Stimulated activated naive B cell treated with anti-CD40 and anti-IgM and Interleukin-4, amounts not matched to agents 10 μg/mL and 1 μg/mL and 100 μg/mL, for 72 hours (primary cell): ENCODE results near the gene INSC.

Experiments used
- ATAC-seq, 2 donors: fragments of 150-1000 bp; cut with Tn5 transposase; replicated peaks; 2 replicates each; pipeline ENCODE4 v1.10.0; 2021; ENCODE audit warnings: moderate library complexity in 1 of 2
- DNase-seq: peaks from one replicate; pipeline ENCODE4 v3.0.0; 2021
- H3K27ac Mint-ChIP-seq: one replicate; pipeline ENCODE4 v1.8.0; 2022; ENCODE audit warnings: mild to moderate bottlenecking, mixed read lengths
- H3K27me3 Mint-ChIP-seq, 2 donors: one replicate each; pipeline ENCODE4 v1.8.0; 2022; ENCODE audit warnings: mixed read lengths in 2 of 2
- H3K36me3 Mint-ChIP-seq, 2 donors: one replicate each; pipeline ENCODE4 v1.8.0; 2022; ENCODE audit warnings: mixed read lengths in 2 of 2, mild to moderate bottlenecking in 1 of 2
- H3K4me1 Mint-ChIP-seq, 2 donors: one replicate each; pipeline ENCODE4 v1.8.0; 2022; ENCODE audit warnings: mixed read lengths in 2 of 2, mild to moderate bottlenecking in 1 of 2
- H3K4me3 Mint-ChIP-seq, 2 donors: one replicate each; pipeline ENCODE4 v1.8.0; 2022; ENCODE audit warnings: mild to moderate bottlenecking in 2 of 2, mixed read lengths in 2 of 2, moderate library complexity in 1 of 2
- H3K9me3 Mint-ChIP-seq, 2 donors: one replicate each; pipeline ENCODE4 v1.8.0; 2022; ENCODE audit warnings: mixed read lengths in 2 of 2, mild to moderate bottlenecking in 1 of 2

INSC gene

DNA sequence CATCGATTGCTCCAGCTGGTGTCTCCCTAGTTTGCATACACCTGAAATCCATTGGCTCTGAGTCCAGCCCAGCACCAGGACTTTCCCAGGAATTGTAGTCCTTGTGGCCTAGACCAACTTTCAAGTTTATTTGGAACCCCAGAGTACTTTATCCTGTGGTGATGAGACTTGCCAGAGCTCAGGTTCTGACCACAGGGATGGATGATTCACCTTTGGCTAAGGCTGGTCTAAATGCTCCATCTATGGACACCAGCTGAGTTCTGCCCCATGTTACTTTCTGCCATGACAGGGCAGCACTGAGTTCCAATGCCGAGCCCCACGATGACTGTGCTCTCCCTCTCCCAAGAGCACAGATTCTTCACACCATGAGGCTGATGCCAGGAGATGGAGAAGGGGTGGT, 17.3 kb upstream of the INSC start:
- no peaks in the 10 kb centered on the region for H3K36me3 Mint-ChIP-seq
- H3K4me1 Mint-ChIP-seq = peaks cover 5 to 14% of the 10 kb centered on the region in 2 donors
- no peak overlapping the region for H3K27ac Mint-ChIP-seq
- ATAC-seq = no peak
- DNase-seq = no peak
- H3K27me3 Mint-ChIP-seq = peaks cover 7 to 30% of the 10 kb centered on the region in 2 donors
- H3K9me3 Mint-ChIP-seq = no peaks in the 10 kb centered on the region
- no peak overlapping the region for H3K4me3 Mint-ChIP-seq

DNA sequence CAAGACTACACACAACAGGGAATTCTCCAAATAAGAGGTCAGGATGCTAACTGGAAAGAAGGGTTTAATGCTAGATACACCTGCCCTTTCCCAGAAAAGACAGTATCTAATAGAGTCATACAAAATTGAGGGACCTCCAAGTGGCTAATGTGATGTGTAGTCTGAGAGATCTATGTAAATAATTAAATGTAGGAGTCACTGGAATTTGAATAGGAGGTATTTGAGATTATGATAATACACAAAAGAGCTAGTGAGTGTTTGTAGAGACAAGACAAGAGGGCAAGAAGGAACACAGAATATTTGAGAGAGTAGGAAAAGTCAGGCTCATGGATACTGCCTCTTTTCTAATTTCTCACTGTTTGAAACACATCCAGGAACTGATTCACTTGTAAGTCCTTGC, 15.5 kb upstream of the INSC start:
- Mint-ChIP-seq H3K4me1 (peaks cover 0 to 4% of the 10 kb centered on the region in 2 donors), H3K27me3 (peaks cover 7 to 30% of the 10 kb centered on the region in 2 donors), H3K27ac (no peak overlapping the region), H3K4me3 (no peak overlapping the region), H3K9me3 (peaks cover 0 to 8% of the 10 kb centered on the region in 2 donors), H3K36me3 (peaks cover 0 to 2% of the 10 kb centered on the region in 2 donors)
- DNase-seq (no peak), ATAC-seq (no peak)

- DNase-seq = peak; percentile 29
- H3K4me1 Mint-ChIP-seq = peaks cover 4 to 10% of the 10 kb centered on the region in 2 donors
These were observed 13.5 kb upstream of the INSC start for GRCh38 chr11:15101072-15101709.

DNA sequence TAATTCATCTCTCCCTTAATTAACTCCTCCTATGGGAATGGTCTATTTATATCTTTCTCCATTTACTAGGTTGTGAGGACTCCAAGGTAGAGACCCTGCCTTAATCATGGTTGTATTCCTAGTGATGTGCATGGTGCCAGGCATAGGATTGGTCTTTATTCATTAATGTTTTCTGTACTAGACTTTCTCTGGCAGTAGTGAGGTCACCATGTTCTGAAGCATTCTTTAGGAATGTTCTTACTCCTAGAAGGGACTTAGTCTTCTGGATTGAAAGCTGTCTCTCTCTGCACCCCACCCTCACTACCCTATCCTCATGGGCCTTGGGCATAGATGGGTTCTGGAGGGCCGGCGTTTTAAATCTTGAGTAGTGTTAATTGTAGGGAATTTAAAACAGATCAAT, 10.6 kb upstream of the INSC start:
- H3K4me1 Mint-ChIP-seq = peaks cover 20 to 36% of the 10 kb centered on the region in 2 donors
- peaks cover 0 to 2% of the 10 kb centered on the region in 2 donors for H3K36me3 Mint-ChIP-seq
- ATAC-seq (no peak), DNase-seq (no peak)
- peaks cover 0 to 9% of the 10 kb centered on the region in 2 donors for H3K9me3 Mint-ChIP-seq
- peaks cover 7 to 9% of the 10 kb centered on the region in 2 donors for H3K27me3 Mint-ChIP-seq
- H3K27ac Mint-ChIP-seq = no peak overlapping the region
- no peak overlapping the region for H3K4me3 Mint-ChIP-seq

More at GRCh38 chr11:15101072-15101709, 13.5 kb upstream of the INSC start:
- Mint-ChIP-seq H3K27me3 (peaks cover 7 to 30% of the 10 kb centered on the region in 2 donors), H3K27ac (no peak overlapping the region), H3K4me3 (no peak overlapping the region), H3K9me3 (peaks cover 0 to 9% of the 10 kb centered on the region in 2 donors), H3K36me3 (peaks cover 0 to 2% of the 10 kb centered on the region in 2 donors)
- peak; percentile 84 to 85 for ATAC-seq

- Mint-ChIP-seq H3K36me3 (peaks cover 0 to 2% of the 10 kb centered on the region in 2 donors), H3K4me3 (no peak overlapping the region), H3K27ac (no peak overlapping the region), H3K4me1 (peaks cover 35 to 51% of the 10 kb centered on the region in 2 donors), H3K27me3 (no peaks in the 10 kb centered on the region), H3K9me3 (peaks cover 0 to 9% of the 10 kb centered on the region in 2 donors)
- DNase-seq = no peak
- no peak for ATAC-seq
These were observed 8.3 kb upstream of the INSC start for GRCh38 chr11:15106201-15106965.

DNA sequence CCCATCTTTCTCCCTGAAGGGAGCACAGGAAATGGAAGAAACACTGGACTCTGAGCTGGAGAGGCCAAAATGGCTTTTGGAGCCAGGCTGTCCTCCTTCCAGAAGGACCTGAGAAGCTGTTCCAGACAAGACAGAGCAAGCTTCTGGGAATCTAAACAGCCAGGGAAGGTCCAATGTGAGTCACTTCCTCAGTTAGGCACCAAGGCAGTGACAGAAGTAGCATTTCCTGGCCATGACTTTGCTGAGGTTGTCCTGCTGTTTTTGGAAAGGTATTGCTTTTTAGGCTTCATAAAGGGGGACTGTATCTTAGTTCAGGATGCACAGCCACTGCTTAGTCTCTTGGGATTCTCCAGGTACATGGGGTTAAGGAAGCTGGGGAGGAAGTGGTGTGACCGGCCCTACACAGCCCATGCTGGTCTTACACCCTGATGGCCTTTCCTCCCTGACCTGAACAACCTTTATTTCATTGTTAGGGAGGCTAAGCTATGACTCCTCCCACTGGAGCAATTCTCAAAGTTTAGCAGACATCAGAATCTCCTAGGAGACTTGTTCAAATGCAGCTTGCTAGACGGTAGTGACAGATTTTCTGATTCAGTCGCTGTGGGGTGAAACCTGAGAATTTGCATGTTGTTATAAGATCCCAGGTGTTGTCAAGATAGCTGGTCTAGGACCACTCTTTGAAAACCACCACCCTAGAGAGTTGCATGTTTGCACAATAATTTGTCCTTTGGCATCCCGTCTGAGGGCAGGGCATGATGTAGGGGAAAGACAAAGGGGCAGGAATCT, 6.8 kb upstream of the INSC start:
- Mint-ChIP-seq H3K36me3 (peaks cover 0 to 2% of the 10 kb centered on the region in 2 donors), H3K4me3 (no peak overlapping the region), H3K4me1 (peaks cover 42 to 64% of the 10 kb centered on the region in 2 donors), H3K27me3 (no peaks in the 10 kb centered on the region), H3K9me3 (peaks cover 0 to 9% of the 10 kb centered on the region in 2 donors), H3K27ac (no peak overlapping the region)
- ATAC-seq = peak; percentile 46 to 62
- DNase-seq = no peak

DNA sequence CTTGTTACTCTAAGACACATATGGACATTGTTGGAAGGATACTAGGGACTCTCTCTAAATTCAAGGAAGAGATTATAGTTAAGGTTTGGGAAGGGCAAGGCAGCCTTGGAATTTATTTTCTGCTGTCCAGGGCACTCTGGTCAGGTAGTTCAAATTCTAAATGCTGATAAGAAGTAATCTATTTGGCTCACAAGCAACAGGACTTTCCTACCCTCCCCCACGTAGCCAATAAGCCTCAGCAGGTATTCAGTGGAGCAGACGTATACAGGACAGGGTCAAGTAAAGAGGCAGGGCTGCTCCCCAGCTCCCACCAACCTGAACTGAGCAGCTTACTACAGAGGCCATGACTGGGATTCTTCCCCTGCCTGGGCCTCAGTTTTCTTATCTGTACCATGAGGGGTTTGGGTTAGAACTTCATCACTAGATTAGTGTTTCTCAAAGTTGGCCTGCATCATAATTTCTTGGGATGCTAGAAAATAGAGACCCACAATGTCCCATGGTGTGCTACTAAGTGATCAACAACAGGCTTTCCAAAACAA, 6.1 kb upstream of the INSC start:
- DNase-seq = no peak
- H3K27ac Mint-ChIP-seq = no peak overlapping the region
- no peak for ATAC-seq
- H3K4me3 Mint-ChIP-seq = no peak overlapping the region
- peaks cover 3 to 6% of the 10 kb centered on the region in 2 donors for H3K9me3 Mint-ChIP-seq
- peaks cover 2 to 3% of the 10 kb centered on the region in 2 donors for H3K36me3 Mint-ChIP-seq
- H3K27me3 Mint-ChIP-seq = no peaks in the 10 kb centered on the region
- peaks cover 48 to 71% of the 10 kb centered on the region in 2 donors for H3K4me1 Mint-ChIP-seq

DNA sequence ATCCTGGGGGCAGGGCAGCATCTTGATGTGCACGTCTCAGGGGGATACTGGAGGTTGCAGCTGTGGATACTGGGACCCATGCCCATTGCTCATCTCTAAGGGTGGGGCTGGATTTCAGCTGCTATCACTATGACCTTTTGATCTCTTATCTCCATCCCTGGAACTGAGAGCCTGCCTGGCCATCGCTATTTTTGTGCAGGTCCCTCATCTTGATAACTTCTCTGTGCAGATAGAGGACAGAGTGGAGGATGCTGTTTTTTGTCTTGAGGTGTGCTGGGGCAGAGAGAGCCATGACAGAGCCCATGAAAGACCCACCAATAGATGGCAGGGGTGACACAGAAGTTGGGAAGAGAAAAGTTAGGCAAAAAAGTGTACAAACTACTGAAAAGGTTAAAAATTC, 5.1 kb upstream of the INSC start:
- no peak for ATAC-seq
- H3K4me1 Mint-ChIP-seq = peaks cover 53 to 80% of the 10 kb centered on the region in 2 donors
- H3K36me3 Mint-ChIP-seq = peaks cover 3 to 4% of the 10 kb centered on the region in 2 donors

DNA sequence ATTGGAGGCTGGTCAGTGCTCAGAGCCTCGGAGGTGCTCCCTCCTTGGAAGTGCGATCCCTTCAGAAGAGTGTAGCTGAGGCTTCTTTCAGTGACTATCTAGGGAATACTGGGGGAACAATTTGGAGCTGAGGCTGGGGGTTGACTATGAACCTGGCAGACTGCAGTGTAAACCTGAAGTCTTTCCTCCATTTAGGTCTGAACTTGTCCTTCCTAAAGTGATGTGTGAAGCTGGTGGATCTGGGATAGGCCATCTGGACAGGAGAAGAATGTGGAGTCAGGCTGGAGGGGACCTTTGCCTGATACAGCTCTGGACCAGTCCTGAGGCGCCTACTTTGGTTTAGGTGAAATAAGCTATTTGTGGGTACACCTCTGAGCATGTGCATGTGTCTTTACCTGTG, 3.5 kb upstream of the INSC start:
- DNase-seq (no peak), ATAC-seq (no peak)
- Mint-ChIP-seq H3K27ac (no peak overlapping the region), H3K4me1 (peaks cover 55 to 86% of the 10 kb centered on the region in 2 donors), H3K4me3 (no peak overlapping the region), H3K27me3 (peaks cover 7 to 10% of the 10 kb centered on the region in 2 donors), H3K36me3 (peaks cover 3 to 4% of the 10 kb centered on the region in 2 donors), H3K9me3 (peaks cover 2 to 4% of the 10 kb centered on the region in 2 donors)

More for the DNA sequence above, 5.1 kb upstream of the INSC start:
- peaks cover 2 to 4% of the 10 kb centered on the region in 2 donors for H3K9me3 Mint-ChIP-seq
- H3K27me3 Mint-ChIP-seq = no peaks in the 10 kb centered on the region
- no peak for DNase-seq
- H3K4me3 Mint-ChIP-seq = no peak overlapping the region
- no peak overlapping the region for H3K27ac Mint-ChIP-seq

- ATAC-seq (no peak), DNase-seq (no peak)
- H3K4me3 Mint-ChIP-seq = no peak overlapping the region
- H3K9me3 Mint-ChIP-seq = peaks cover 2 to 4% of the 10 kb centered on the region in 2 donors
- H3K27me3 Mint-ChIP-seq = peaks cover 16 to 19% of the 10 kb centered on the region in 2 donors
- H3K36me3 Mint-ChIP-seq = peaks cover 3 to 4% of the 10 kb centered on the region in 2 donors
- H3K4me1 Mint-ChIP-seq = peaks cover 51 to 86% of the 10 kb centered on the region in 2 donors
- peak overlapping the region; percentile 84 for H3K27ac Mint-ChIP-seq
These were observed 2.6 kb upstream of the INSC start for GRCh38 chr11:15112131-15112541.

DNA sequence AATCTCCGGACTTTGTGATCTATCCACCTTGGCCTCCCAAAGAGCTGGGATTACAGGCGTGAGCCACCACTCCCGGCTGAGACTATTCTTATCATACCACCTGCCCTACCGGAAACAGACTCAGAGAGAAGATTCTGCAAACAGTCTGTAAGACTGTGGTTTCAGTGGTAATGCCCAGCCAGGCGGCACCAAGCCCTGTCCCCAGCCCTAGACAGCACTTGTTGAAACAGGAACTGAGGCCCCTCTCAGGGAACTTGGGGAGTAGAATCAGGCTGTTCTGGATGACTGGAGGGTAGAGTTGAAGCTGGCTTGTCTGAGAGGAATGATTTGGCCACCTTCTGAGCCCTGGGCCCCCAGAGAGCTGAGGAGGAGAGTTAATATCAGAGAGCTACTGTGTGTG, 1.3 kb upstream of the INSC start:
- DNase-seq (peak; percentile 73), ATAC-seq (peak; percentile 95 to 96)
- Mint-ChIP-seq H3K27ac (peak overlapping the region; percentile 94), H3K4me1 (peaks cover 49 to 85% of the 10 kb centered on the region in 2 donors), H3K9me3 (peaks cover 2 to 4% of the 10 kb centered on the region in 2 donors), H3K4me3 (peak overlapping the region; percentile 77 to 80), H3K27me3 (peaks cover 21 to 24% of the 10 kb centered on the region in 2 donors), H3K36me3 (peaks cover 3 to 4% of the 10 kb centered on the region in 2 donors)

GRCh38 chr11:15115686-15116085, 963 bp downstream of the INSC start:
- peaks cover 45 to 80% of the 10 kb centered on the region in 2 donors for H3K4me1 Mint-ChIP-seq
- peaks cover 3 to 4% of the 10 kb centered on the region in 2 donors for H3K36me3 Mint-ChIP-seq
- ATAC-seq (no peak), DNase-seq (no peak)
- H3K9me3 Mint-ChIP-seq = peaks cover 2 to 4% of the 10 kb centered on the region in 2 donors
- H3K4me3 Mint-ChIP-seq = no peak overlapping the region
- no peak overlapping the region for H3K27ac Mint-ChIP-seq
- peaks cover 25 to 30% of the 10 kb centered on the region in 2 donors for H3K27me3 Mint-ChIP-seq

DNA sequence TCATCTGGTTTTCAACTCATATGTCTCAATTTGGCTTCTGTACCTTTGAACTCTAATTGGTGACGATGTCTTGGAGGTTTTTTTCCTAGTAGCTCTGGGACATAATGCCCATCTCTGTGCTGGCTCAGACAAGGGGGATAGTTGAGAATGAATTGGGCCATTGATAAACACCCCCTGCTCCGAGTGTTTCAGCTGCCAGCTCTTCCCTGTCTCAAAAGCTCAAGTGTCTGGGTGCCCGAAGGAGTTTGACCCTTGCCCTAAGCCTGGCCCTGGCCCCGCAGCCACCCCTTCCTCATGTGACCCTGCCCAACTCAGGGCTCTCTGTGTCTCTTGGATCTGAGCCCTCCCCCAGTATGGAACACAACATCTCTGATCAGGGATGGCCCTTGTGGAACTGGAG, 3.0 kb downstream of the INSC start:
- no peak overlapping the region for H3K4me3 Mint-ChIP-seq
- H3K9me3 Mint-ChIP-seq = peaks cover 2 to 4% of the 10 kb centered on the region in 2 donors
- peaks cover 3 to 4% of the 10 kb centered on the region in 2 donors for H3K36me3 Mint-ChIP-seq
- ATAC-seq (no peak), DNase-seq (no peak)
- peaks cover 32 to 61% of the 10 kb centered on the region in 2 donors for H3K4me1 Mint-ChIP-seq
- peaks cover 28 to 34% of the 10 kb centered on the region in 2 donors for H3K27me3 Mint-ChIP-seq
- no peak overlapping the region for H3K27ac Mint-ChIP-seq

- Mint-ChIP-seq H3K27ac (no peak overlapping the region), H3K9me3 (peaks cover 2 to 4% of the 10 kb centered on the region in 2 donors), H3K27me3 (peaks cover 34 to 37% of the 10 kb centered on the region in 2 donors), H3K4me1 (peaks cover 27 to 54% of the 10 kb centered on the region in 2 donors), H3K36me3 (peaks cover 3% of the 10 kb centered on the region in 2 donors), H3K4me3 (no peak overlapping the region)
- ATAC-seq (peak; percentile 73 to 74), DNase-seq (peak; percentile 17)
These were observed 3.7 kb downstream of the INSC start for GRCh38 chr11:15118431-15118830.
